CD8-positive, alpha-beta memory T cell (primary cell): ENCODE data around the gene TRIM47. TPM values are rescaled to one million over a fixed set of nuclear protein-coding genes. Genes with fewer than 3 reads are reported as not detected.
A peak's percentile ranks its signal among the peaks of the same experiment; 100 is the strongest.

Source experiments
- CTCF ChIA-PET: fragments of 350-600 bp; sonication (Branson Sonifier 250); formaldehyde crosslinking; loops from one replicate; lab custom pipeline; 2021; ENCODE audit warnings: antibody characterized with exemption; lab: Charles Lee
- POLR2A ChIA-PET: fragments of 350-600 bp; sonication (Branson Sonifier 250); formaldehyde crosslinking; loops from one replicate; lab custom pipeline; 2021; ENCODE audit warnings: antibody characterized with exemption; lab: Charles Lee
- DNase-seq, 5 donors: peaks; one replicate each; pipeline versions ENCODE4 v3.0.0 to v3.0.0-alpha.2; 2020 to 2022; ENCODE audit warnings: mixed read lengths in 1 of 5
- H3K27ac ChIP-seq: one replicate; pipeline ENCODE4 v1.7.0; 2013; ENCODE audit warnings: low read depth, mild to moderate bottlenecking, low read length, moderate library complexity
- H3K27me3 ChIP-seq: 2 replicates; pipeline ENCODE4 v1.7.0; 2013; ENCODE audit warnings: low read length, mild to moderate bottlenecking; ENCODE audit not compliant: insufficient read depth, poor library complexity, severe bottlenecking
- H3K36me3 ChIP-seq: 2 replicates; pipeline ENCODE4 v1.7.0; 2013; ENCODE audit warnings: mild to moderate bottlenecking, low read length, moderate library complexity; ENCODE audit not compliant: insufficient read depth
- H3K4me1 ChIP-seq: 2 replicates; pipeline ENCODE4 v1.7.0; 2013; ENCODE audit warnings: mild to moderate bottlenecking, low read length, moderate library complexity; ENCODE audit not compliant: insufficient read depth
- H3K4me3 ChIP-seq: 2 replicates; pipeline ENCODE4 v1.7.0; 2013; ENCODE audit warnings: mild to moderate bottlenecking, low read length
- H3K9me3 ChIP-seq: 2 replicates; pipeline ENCODE4 v1.7.0; 2013; ENCODE audit warnings: mild to moderate bottlenecking, low read length
- H3K27ac Mint-ChIP-seq, 8 donors: one replicate each; pipeline ENCODE4 v1.8.0; 2020 to 2021; ENCODE audit warnings: mixed read lengths in 8 of 8, mild to moderate bottlenecking in 6 of 8, inconsistent platforms in 3 of 8, moderate library complexity in 3 of 8
- H3K27me3 Mint-ChIP-seq, 2 donors: one replicate each; pipeline ENCODE4 v1.8.0; 2020 to 2021; ENCODE audit warnings: mixed read lengths in 2 of 2, mild to moderate bottlenecking in 1 of 2, moderate library complexity in 1 of 2
- H3K36me3 Mint-ChIP-seq, 3 donors: one replicate each; pipeline ENCODE4 v1.8.0; 2020 to 2021; ENCODE audit warnings: mixed read lengths in 3 of 3, inconsistent platforms in 1 of 3, mild to moderate bottlenecking in 1 of 3
- H3K4me1 Mint-ChIP-seq, 3 donors: one replicate each; pipeline ENCODE4 v1.8.0; 2020 to 2021; ENCODE audit warnings: mixed read lengths in 3 of 3, inconsistent platforms in 1 of 3, mild to moderate bottlenecking in 1 of 3
- H3K4me3 Mint-ChIP-seq, 7 donors: one replicate each; pipeline ENCODE4 v1.8.0; 2020 to 2021; ENCODE audit warnings: mixed read lengths in 7 of 7, mild to moderate bottlenecking in 6 of 7, moderate library complexity in 4 of 7, inconsistent platforms in 2 of 7
- H3K9me3 Mint-ChIP-seq, 5 donors: one replicate each; pipeline ENCODE4 v1.8.0; 2020 to 2022; ENCODE audit warnings: mixed read lengths in 5 of 5, mild to moderate bottlenecking in 3 of 5, moderate library complexity in 2 of 5, inconsistent platforms in 1 of 5
- polyA plus RNA-seq: library from polyadenylated mRNA; unstranded; fragments of 300-500 nt; fragmentation: Illumina TruSeq; gene quantifications from one replicate; pipeline ENCODE4 v1.2.3, GENCODE V29; 2021
- total RNA-seq, 2 experiments: library from RNA; stranded (reverse); gene quantifications; one replicate each; pipeline ENCODE4 v1.2.3, GENCODE V29; 2021

Gene TRIM47
- total and polyA plus RNA-seq, 3 experiments from 2014 or later: 12.6 to 17.6 (median 14.1) TPM

GRCh38 chr17:75922173-75922961, 44.0 kb upstream of the TRIM47 start:
- H3K27ac ChIP-seq: no peak overlapping the region
- peak in 1 of 5 donors; percentile 20 for DNase-seq
- H3K27me3 ChIP-seq: no peaks in the 10 kb centered on the region
- Mint-ChIP-seq H3K4me1 (peaks cover 0 to under 1% (median under 1%) of the 10 kb centered on the region in 3 donors), H3K36me3 (peaks cover 0 to 29% (median 7%) of the 10 kb centered on the region in 3 donors), H3K9me3 (no peaks in the 10 kb centered on the region), H3K27me3 (no peaks in the 10 kb centered on the region), H3K27ac (peak overlapping the region in 3 of 8 donors; percentile 29 to 54 (median 45)), H3K4me3 (no peak overlapping the region)
- H3K36me3 ChIP-seq: no peaks in the 10 kb centered on the region
- H3K4me1 ChIP-seq: no peaks in the 10 kb centered on the region
- no peaks in the 10 kb centered on the region for H3K9me3 ChIP-seq
- ChIA-PET POLR2A (no interaction called here), CTCF (interaction anchor here (0.6 kb wide), 1 partner anchor 66 kb away, joined by 3 read pairs; no protein-coding TSS in a partner anchor)
- no peak overlapping the region for H3K4me3 ChIP-seq

- no peak overlapping the region for H3K27ac Mint-ChIP-seq
- ChIA-PET POLR2A (no interaction called here), CTCF (interaction anchor here (0.6 kb wide), 1 partner anchor 67 kb away, joined by 3 read pairs; no protein-coding TSS in a partner anchor)
- no peaks in the 10 kb centered on the region for H3K36me3 ChIP-seq
- peaks cover 3 to 4% (median 4%) of the 10 kb centered on the region in 3 donors for H3K4me1 Mint-ChIP-seq
- H3K9me3 Mint-ChIP-seq: no peaks in the 10 kb centered on the region
- no peak overlapping the region for H3K4me3 ChIP-seq
- H3K4me3 Mint-ChIP-seq: no peak overlapping the region
- no peaks in the 10 kb centered on the region for H3K9me3 ChIP-seq
- no peak overlapping the region for H3K27ac ChIP-seq
- no peaks in the 10 kb centered on the region for H3K4me1 ChIP-seq
- H3K27me3 ChIP-seq: no peaks in the 10 kb centered on the region
- peaks cover 0 to 31% (median 7%) of the 10 kb centered on the region in 3 donors for H3K36me3 Mint-ChIP-seq
- no peaks in the 10 kb centered on the region for H3K27me3 Mint-ChIP-seq
- peak in 1 of 5 donors; percentile 27 for DNase-seq
Measured at GRCh38 chr17:75921596-75921995, 43.2 kb upstream of the TRIM47 start.

- Mint-ChIP-seq H3K36me3 (peaks cover 0 to 21% (median 4%) of the 10 kb centered on the region in 3 donors), H3K27me3 (no peaks in the 10 kb centered on the region), H3K9me3 (no peaks in the 10 kb centered on the region), H3K4me1 (peaks cover 4 to 5% (median 4%) of the 10 kb centered on the region in 3 donors), H3K4me3 (no peak overlapping the region), H3K27ac (peak overlapping the region in 1 of 8 donors; percentile 86)
- H3K9me3 ChIP-seq: no peaks in the 10 kb centered on the region
- no peaks in the 10 kb centered on the region for H3K4me1 ChIP-seq
- no peak overlapping the region for H3K4me3 ChIP-seq
- DNase-seq: no peak
- no peak overlapping the region for H3K27ac ChIP-seq
- no peaks in the 10 kb centered on the region for H3K27me3 ChIP-seq
- H3K36me3 ChIP-seq: no peaks in the 10 kb centered on the region
- ChIA-PET CTCF (interaction anchor here (1.0 to 1.2 kb wide), 2 partner anchors 15 to 85 kb away, joined by 3 read pairs; no protein-coding TSS in a partner anchor), POLR2A (no interaction called here)
Measured at GRCh38 chr17:75920045-75920560, 41.7 kb upstream of the TRIM47 start.

- H3K36me3 ChIP-seq: no peaks in the 10 kb centered on the region
- ChIA-PET POLR2A (no interaction called here), CTCF (interaction anchor here (1.0 to 1.2 kb wide), 2 partner anchors 14 to 86 kb away, joined by 3 read pairs; no protein-coding TSS in a partner anchor)
- Mint-ChIP-seq H3K36me3 (peaks cover 0 to 26% (median 4%) of the 10 kb centered on the region in 3 donors), H3K4me3 (no peak overlapping the region), H3K27ac (peak overlapping the region in 1 of 8 donors; percentile 86), H3K27me3 (no peaks in the 10 kb centered on the region), H3K4me1 (peaks cover 4 to 5% (median 4%) of the 10 kb centered on the region in 3 donors), H3K9me3 (no peaks in the 10 kb centered on the region)
- H3K4me1 ChIP-seq: no peaks in the 10 kb centered on the region
- no peak for DNase-seq
- no peak overlapping the region for H3K4me3 ChIP-seq
- no peaks in the 10 kb centered on the region for H3K27me3 ChIP-seq
- no peaks in the 10 kb centered on the region for H3K9me3 ChIP-seq
- no peak overlapping the region for H3K27ac ChIP-seq
Measured at GRCh38 chr17:75919611-75920010, 41.2 kb upstream of the TRIM47 start.

GRCh38 chr17:75917917-75918445, 39.6 kb upstream of the TRIM47 start:
- H3K27me3 Mint-ChIP-seq: no peaks in the 10 kb centered on the region
- Histone ChIP-seq H3K9me3 (no peaks in the 10 kb centered on the region), H3K4me3 (no peak overlapping the region), H3K4me1 (no peaks in the 10 kb centered on the region), H3K36me3 (no peaks in the 10 kb centered on the region), H3K27me3 (no peaks in the 10 kb centered on the region), H3K27ac (no peak overlapping the region)
- H3K36me3 Mint-ChIP-seq: peaks cover 0 to 32% (median 4%) of the 10 kb centered on the region in 3 donors
- DNase-seq: no peak
- peak overlapping the region in 1 of 8 donors; percentile 42 for H3K27ac Mint-ChIP-seq
- H3K4me3 Mint-ChIP-seq: no peak overlapping the region
- no peaks in the 10 kb centered on the region for H3K9me3 Mint-ChIP-seq
- CTCF ChIA-PET: interaction anchor here (1.2 kb wide), 1 partner anchor 88 kb away, joined by 4 read pairs; no protein-coding TSS in a partner anchor
- H3K4me1 Mint-ChIP-seq: peaks cover 4 to 5% (median 4%) of the 10 kb centered on the region in 3 donors
- POLR2A ChIA-PET: no interaction called here

- DNase-seq: no peak
- Mint-ChIP-seq H3K4me1 (peaks cover 4 to 5% (median 4%) of the 10 kb centered on the region in 3 donors), H3K27ac (peak overlapping the region in 7 of 8 donors; percentile 3 to 96 (median 85)), H3K9me3 (no peaks in the 10 kb centered on the region), H3K36me3 (peaks cover 0 to 31% (median 2%) of the 10 kb centered on the region in 3 donors), H3K27me3 (no peaks in the 10 kb centered on the region), H3K4me3 (peak overlapping the region in 2 of 7 donors; percentile 24 to 67)
- ChIA-PET CTCF (interaction anchor here (0.8 to 1.2 kb wide), 2 partner anchors 88 kb away, joined by 3 to 4 read pairs; no protein-coding TSS in a partner anchor), POLR2A (no interaction called here)
- Histone ChIP-seq H3K36me3 (no peaks in the 10 kb centered on the region), H3K9me3 (no peaks in the 10 kb centered on the region), H3K27me3 (no peaks in the 10 kb centered on the region), H3K4me3 (no peak overlapping the region), H3K27ac (no peak overlapping the region), H3K4me1 (no peaks in the 10 kb centered on the region)
Measured at GRCh38 chr17:75917141-75917916, 38.9 kb upstream of the TRIM47 start.

GRCh38 chr17:75915268-75915667, 36.9 kb upstream of the TRIM47 start:
- Histone ChIP-seq H3K27me3 (no peaks in the 10 kb centered on the region), H3K27ac (no peak overlapping the region), H3K36me3 (no peaks in the 10 kb centered on the region), H3K9me3 (no peaks in the 10 kb centered on the region), H3K4me1 (no peaks in the 10 kb centered on the region), H3K4me3 (no peak overlapping the region)
- ChIA-PET POLR2A (interaction anchor here (0.6 kb wide), 1 partner anchor 104 kb away, joined by 3 read pairs; no protein-coding TSS in a partner anchor), CTCF (no interaction called here)
- no peaks in the 10 kb centered on the region for H3K27me3 Mint-ChIP-seq
- H3K9me3 Mint-ChIP-seq: no peaks in the 10 kb centered on the region
- peaks cover 0 to 33% (median 2%) of the 10 kb centered on the region in 3 donors for H3K36me3 Mint-ChIP-seq
- peak overlapping the region in 1 of 8 donors; percentile 27 for H3K27ac Mint-ChIP-seq
- H3K4me3 Mint-ChIP-seq: no peak overlapping the region
- peaks cover 4 to 5% (median 4%) of the 10 kb centered on the region in 3 donors for H3K4me1 Mint-ChIP-seq
- DNase-seq: no peak
